NOMO-1 treated with DMSO at 0.1 percent for 48 hours (cell line): ENCODE results near the gene PLCL1.

Experiments
- DNase-seq: peaks from one replicate; lab custom pipeline; 2025; ENCODE audit not compliant: unreplicated experiment; lab: John Stamatoyannopoulos, UW

The PLCL1 gene

GRCh38 chr2:197804049-197804757 lies at the start of gene PLCL1:
TSS of gene PLCL1 (plus strand) at chr2:197804593.
- peak; percentile 77 for DNase-seq

DNA sequence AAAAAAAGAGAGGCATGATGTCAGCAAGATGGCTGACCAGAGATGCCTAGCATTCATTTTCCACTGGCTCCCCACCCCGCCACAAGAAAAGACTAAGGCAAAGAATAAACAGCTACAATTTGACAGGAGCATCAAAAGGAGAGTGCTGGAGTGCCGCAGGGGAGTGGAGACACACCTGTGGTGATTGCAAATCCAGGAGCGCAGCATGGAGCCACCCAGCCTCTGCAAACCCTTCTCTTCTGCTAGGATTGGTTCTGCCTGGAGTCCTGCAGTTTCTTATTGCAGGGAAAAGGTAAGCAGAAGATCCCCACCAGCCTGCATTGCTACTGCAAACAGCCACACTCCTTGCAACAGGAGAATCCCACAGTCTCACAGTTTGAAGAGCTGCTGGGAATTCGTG lies 45.4 kb upstream of the PLCL1 start:
- no peak for DNase-seq

DNA sequence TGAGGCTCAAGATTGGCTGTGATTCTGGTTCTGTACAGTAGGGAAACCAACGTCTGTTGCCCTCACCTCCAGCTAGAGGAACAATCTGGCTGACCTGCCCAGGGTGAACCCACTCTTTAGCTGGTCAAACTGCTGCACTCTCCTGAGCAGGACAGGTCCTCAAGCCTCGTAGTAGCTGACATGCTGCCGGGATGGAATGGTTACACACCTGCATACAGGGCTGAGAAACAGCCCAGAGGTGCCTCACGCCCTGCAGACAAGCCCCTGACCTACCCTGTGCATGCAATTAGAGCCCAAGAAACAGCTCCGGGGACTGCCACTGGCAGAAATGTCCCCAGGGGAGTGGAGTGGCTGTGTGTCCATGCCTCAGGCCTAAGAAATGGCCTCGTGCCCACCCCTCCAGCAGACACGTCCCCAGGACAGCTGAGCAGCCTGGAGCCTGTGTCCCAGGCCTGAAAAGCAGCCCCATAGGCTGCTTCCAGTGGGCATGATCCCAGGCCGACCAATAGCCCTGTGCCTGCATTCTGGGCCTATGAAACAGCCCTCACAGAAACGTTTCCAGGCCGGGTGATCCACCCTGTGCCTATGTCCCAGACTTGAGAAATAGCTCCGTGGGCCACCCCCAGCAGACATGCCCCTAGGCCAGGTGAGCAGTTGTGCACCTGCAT lies 44.6 kb upstream of the PLCL1 start:
- no peak for DNase-seq

DNA sequence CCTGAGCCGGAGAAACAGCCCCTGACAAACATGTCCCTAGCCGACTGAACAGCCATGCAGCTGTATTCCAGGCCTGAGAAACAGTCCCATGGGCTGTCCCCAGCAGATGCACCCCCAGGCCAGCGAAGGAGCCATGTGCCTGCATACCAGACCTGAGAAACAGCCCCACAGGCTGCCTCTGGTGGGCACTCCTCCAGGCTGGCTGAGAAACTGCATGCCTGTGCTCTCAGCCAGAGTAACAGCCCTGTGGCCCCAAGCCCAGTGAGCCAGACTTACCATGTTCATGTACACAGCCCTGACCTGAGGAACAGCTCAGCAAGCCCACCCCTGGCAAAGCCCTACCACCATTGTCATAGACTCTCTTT lies 44.1 kb upstream of the PLCL1 start:
- DNase-seq: no peak

GRCh38 chr2:197777823-197778407 lies 26.5 kb upstream of the PLCL1 start:
- DNase-seq: peak; percentile 25

DNA sequence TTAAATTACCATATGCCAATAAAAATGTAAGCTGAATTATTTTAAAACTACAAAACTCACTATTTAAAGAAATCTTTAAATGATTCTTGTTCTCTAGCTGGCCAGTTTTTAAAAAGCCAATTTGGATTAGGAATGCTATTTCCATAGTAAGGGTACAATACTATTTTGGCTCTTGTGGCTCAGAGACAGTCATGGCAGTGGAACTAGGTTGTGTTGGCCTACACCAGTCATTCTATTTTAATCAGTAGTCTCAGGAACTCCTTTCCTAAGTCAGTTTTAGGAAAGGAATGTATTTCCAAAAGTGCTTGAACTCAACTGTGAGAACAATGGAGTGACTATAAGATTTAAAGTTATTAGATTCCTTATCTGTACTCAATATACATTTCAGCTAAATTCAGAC lies 25.1 kb upstream of the PLCL1 start:
- no peak for DNase-seq

DNA sequence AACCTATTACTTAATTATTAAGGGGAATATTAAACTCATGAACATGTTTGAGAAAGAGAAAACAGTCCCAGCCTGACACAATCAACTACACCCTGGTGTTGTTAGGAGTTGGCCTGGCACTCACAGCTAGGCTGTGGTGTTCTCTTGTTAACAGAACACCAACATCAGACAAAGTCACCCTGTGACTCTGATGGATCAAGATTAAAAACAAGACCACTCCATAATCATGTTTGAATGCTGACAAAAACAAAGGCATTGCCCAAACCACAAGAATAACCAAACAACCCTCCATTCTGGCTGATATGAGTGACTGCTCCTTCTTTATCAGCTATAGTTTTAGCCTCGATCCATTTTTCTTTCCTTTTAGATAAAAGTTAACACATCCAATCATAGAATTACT lies 22.3 kb upstream of the PLCL1 start:
- no peak for DNase-seq

GRCh38 chr2:197784956-197785941 lies 19.1 kb upstream of the PLCL1 start, which contains the start of gene BOLL:
TSS of gene BOLL (minus strand) at chr2:197785319. CDS start at chr2:197781850, 3,469 bp downstream.
- DNase-seq: no peak

DNA sequence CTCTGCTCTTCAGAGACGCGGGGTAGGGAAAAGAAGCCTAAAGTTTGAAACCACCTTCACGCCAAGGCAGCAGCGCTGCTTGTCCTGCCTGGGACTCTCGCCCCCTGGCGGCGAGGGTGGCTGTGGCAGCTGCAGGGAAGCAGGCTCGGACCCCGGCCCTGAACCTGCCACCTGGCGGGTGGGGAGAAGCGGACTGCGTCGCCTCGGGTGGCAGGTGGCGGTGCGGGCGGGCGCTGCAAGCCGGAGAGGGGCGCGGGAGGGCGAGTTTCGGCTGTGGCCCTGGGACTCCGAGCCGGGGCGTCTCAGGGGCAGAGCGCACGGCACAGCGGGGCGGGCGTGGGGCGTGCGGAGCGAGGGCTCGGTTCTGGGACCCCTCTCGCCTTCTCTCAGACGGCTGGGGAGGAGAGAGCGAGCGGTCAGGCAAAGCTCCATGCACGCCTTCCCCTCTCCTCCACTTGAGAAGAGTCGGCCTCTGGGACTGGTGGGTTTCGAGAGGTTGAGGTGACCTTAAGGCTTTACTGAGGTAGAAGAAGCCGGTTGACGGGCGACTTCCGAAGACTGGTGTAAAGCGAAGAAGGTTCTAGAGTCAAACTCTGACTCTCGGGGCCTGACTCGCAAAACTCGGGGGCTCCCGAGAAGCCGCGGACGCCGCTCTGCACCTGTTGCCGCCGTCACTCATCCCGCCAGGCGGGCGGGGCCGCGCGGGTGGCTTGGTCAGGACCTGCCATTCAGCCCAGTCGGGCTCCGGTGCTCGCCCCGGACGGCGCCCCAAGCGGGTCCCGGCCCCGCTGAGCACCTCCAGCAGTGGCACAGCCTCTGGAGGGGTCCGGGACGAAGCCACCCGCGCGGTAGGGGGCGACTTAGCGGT lies 18.1 kb upstream of the PLCL1 start:
- DNase-seq: no peak

- no peak for DNase-seq
Observed at GRCh38 chr2:197793456-197793855, 10.9 kb upstream of the PLCL1 start.

DNA sequence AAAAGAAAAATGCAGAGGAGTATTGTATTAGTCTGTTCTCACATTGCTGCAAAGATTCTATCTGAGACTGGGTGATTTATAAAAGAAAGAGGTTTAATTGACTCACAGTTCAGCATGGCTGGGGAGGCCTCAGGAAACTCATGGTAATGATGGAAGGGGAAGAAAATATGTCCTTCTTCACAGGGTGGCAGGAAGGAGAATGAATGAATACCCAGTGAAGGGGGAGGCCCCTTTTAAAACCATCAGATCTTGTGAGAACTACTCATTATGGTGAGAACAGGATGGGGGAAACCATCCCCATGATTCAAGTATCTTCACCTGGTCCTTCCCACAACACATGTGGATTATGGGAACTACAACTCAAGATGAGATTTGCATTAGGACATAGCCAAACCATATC lies 9.1 kb upstream of the PLCL1 start:
- DNase-seq: no peak

- no peak for DNase-seq
Observed at GRCh38 chr2:197798187-197798586, 6.2 kb upstream of the PLCL1 start.

DNA sequence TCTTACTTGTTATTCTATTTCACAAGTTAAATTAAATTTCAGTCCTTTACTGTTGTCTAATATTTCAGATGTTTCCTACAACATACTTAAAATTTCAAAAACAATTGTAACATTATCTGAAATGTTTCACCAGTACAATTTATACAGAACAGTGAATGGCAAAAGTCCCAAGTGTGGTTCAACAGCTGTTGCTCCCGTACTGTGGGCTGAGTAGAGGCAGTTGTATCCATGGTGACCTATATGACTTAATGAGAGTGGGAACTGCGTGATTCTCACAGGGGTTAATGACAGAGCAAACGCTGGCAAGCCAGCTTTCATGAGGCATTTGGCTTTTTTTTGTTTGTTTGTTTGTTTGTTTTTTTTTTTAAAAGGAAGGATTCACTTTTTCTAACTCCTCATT lies 5.3 kb upstream of the PLCL1 start:
- DNase-seq: no peak

DNA sequence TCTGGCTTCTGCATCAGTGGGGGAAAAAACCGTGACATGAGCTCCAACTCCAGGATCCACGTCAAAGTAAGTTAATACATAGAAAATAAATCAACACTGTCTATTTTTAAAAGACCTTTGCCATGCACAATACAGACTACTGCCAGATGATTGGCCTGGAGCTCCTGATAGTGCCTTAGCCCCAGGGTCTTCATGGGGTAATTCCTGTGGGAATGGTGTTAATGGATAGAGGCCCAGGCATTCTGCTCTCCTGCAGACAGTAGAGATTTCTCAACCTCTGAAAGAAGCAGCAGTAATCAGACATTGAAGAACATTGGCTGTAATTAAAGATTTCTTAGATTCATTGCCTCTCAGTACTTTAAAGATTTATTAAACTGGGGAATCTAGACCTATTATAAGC lies 4.3 kb upstream of the PLCL1 start:
- no peak for DNase-seq

DNA sequence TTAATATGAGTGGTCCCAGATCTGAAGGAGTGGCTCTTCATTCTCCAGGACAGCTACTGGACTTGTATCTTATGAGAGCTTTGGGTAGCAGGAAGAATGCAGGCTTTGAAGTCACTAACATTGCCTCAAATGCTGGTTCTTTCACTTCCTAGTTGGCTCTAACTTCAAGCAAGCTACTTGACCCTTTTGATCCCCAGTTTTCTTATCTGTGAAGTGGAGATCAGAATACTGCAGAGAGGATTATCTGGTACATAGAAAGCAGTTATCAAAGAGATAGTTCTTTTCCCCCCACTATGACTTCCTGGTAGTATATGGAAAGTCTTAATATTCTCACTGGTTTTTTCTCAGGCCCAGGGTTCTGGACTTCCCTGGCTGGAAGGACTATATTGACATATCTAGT lies 3.4 kb upstream of the PLCL1 start:
- DNase-seq: no peak

DNA sequence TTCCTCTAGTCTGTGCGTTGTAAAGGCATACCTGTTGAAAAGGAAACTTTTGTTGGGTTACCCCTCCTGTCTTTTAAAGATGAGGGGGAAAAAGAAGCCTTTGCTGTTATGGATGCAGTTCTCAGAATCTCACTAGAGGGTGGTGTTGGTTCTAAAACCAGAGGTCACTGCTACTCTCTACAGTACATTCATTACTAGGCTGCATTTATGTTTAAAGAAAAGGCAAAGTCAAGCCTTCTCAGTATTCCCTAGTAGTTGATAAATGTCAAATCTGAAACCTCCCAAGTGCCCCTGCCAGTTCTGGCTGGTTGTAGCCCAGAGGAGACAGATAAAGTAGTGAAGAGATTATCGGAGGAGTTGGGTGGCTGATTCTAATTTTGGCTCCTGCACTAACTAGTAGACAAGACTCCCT lies 1.4 kb upstream of the PLCL1 start:
- DNase-seq: peak; percentile 51

DNA sequence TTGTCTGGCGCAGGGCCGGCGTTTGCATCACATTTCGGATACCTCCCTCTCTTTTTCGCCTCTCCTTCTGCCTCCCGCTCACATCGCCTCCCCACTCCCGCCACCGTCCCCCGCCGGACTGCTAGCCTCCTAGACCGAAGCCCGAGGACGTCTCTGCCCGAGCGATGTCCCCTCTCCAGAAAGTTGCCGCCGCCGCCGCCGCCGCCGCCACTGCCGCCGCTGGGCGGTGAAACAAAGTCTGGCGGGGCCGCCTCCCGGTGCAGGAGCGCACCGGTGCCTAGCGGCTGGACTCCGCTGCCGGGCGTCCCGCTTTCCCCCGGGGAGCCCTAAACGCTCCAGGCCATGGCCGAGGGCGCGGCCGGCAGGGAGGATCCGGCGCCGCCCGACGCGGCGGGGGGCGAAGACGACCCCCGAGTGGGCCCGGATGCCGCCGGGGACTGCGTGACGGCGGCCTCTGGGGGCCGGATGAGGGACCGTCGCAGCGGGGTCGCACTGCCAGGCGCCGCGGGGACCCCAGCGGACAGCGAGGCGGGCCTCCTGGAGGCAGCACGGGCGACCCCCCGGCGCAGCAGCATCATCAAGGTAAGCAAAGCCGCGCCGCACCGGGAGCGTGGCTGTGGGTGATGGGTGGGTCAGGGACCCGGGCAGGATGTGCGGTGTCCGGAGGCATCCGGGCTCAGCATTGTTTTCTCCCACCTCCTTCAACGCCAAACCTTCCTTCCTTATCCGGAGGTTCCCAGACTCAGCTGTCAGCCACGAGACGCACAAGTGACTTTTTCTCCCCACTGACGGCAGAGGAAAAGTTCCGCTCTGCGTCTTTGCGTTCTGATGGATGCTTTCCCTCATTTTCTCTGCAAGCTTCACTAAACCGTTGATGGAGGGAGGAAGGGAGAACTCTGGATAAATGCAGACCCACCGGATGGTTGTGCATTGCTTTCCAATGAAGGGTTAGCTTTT lies 643 bp downstream of the PLCL1 start:
- no peak for DNase-seq

DNA sequence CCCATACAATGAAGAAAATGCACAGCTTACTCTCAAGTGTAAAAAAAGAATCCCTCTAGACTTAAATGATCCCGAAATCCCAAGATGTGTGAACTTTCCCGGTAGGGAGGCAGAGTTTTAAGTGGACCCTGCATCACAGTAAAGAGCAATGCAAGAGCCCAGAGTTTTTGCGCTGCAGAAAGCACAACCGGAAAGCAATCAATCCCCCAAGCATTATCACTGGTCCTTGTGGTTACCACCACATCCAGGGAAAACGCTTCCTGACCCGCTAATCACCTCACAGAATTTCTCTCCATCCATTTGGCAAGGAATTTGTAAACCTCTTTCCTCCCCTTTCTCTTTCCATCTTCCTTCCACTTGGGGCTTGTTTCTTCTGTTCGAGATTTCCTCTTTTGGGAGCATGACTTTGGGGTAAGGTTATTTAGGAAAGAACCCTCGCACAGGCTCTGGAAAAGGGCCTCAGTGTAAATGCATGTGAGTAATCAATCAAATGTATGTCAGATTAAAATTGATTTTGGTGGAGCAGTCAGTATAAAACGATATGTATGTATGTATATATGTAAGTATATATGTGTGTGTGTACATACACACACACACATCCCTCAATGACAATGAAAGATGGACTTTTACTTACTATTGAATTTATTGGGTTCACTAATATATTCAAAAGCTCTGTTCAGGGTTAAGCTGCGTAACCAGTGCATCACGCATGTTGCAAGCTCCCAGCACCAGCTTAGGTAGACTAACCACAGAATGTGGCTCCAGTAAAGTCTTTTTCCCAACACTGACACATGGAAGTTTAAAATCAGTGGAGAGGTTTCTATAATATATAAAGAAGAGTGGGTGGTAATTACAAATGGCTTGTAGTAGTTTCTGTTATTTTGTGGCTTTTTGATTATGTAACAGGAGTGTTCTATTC lies 1.6 kb downstream of the PLCL1 start:
- DNase-seq: peak; percentile 29
